Renal pelvis (tissue), 12 donors: ENCODE results near the gene INAFM1. TPM values are rescaled to one million over a fixed set of nuclear protein-coding genes. Genes with fewer than 3 reads are reported as not detected.

ENCODE experiments used
- DNase-seq: peaks from one replicate; pipeline ENCODE4 v3.0.0-alpha.2; 2013
- long read RNA-seq, 16 experiments: transcript quantifications; one replicate each; lab custom pipeline, GENCODE V29; 2026
- polyA plus RNA-seq, 3 donors: library from polyadenylated mRNA; unstranded; fragments of 120-200 nt; gene quantifications; one replicate each; pipeline ENCODE4 v1.2.1, GENCODE V29; 2013; ENCODE audit not compliant: insufficient read length in 3 of 3

The INAFM1 gene
- polyA plus RNA-seq: 10 to 100 TPM in 2 of 3 donors, 1 to 10 TPM in 1; 8.4 to 12.4 (median 11.1) TPM
- long read RNA-seq, donor 1, transcript INAFM1-201 (1 exons, 1,255 nt): major isoform, 8 of 8 reads
- long read RNA-seq, donor 1, partial matches to known transcripts: 0 of 8 reads
- long read RNA-seq, donor 1, other reads (novel, unspliced or antisense): 0 of 8 reads
- long read RNA-seq, donor 2, transcript INAFM1-201 (1 exons, 1,255 nt): major isoform, 11 of 11 reads
- long read RNA-seq, donor 2, partial matches to known transcripts: 0 of 11 reads
- long read RNA-seq, donor 2, other reads (novel, unspliced or antisense): 0 of 11 reads
- long read RNA-seq, donor 3, transcript INAFM1-201 (1 exons, 1,255 nt): major isoform, 9 of 9 reads
- long read RNA-seq, donor 3, partial matches to known transcripts: 0 of 9 reads
- long read RNA-seq, donor 3, other reads (novel, unspliced or antisense): 0 of 9 reads
- long read RNA-seq, donor 4, transcript INAFM1-201 (1 exons, 1,255 nt): major isoform, 7 of 7 reads
- long read RNA-seq, donor 4, partial matches to known transcripts: 0 of 7 reads
- long read RNA-seq, donor 4, other reads (novel, unspliced or antisense): 0 of 7 reads
- long read RNA-seq, donor 5, transcript INAFM1-201 (1 exons, 1,255 nt): major isoform, 8 of 8 reads
- long read RNA-seq, donor 5, partial matches to known transcripts: 0 of 8 reads
- long read RNA-seq, donor 5, other reads (novel, unspliced or antisense): 0 of 8 reads
- long read RNA-seq, donor 6, transcript INAFM1-201 (1 exons, 1,255 nt): major isoform, 11 of 11 reads
- long read RNA-seq, donor 6, partial matches to known transcripts: 0 of 11 reads
- long read RNA-seq, donor 6, other reads (novel, unspliced or antisense): 0 of 11 reads
- long read RNA-seq, donor 7, transcript INAFM1-201 (1 exons, 1,255 nt): major isoform, 11 of 11 reads
- long read RNA-seq, donor 7, partial matches to known transcripts: 0 of 11 reads
- long read RNA-seq, donor 7, other reads (novel, unspliced or antisense): 0 of 11 reads
- long read RNA-seq, donor 8, transcript INAFM1-201 (1 exons, 1,255 nt): major isoform, 7 of 7 reads
- long read RNA-seq, donor 8, partial matches to known transcripts: 0 of 7 reads
- long read RNA-seq, donor 8, other reads (novel, unspliced or antisense): 0 of 7 reads
- long read RNA-seq, donor 9, transcript INAFM1-201 (1 exons, 1,255 nt): major isoform, 11 of 11 reads
- long read RNA-seq, donor 9, partial matches to known transcripts: 0 of 11 reads
- long read RNA-seq, donor 9, other reads (novel, unspliced or antisense): 0 of 11 reads
- long read RNA-seq, donor 10, transcript INAFM1-201 (1 exons, 1,255 nt): major isoform, 8 of 8 reads
- long read RNA-seq, donor 10, partial matches to known transcripts: 0 of 8 reads
- long read RNA-seq, donor 10, other reads (novel, unspliced or antisense): 0 of 8 reads
- long read RNA-seq, donor 11, transcript INAFM1-201 (1 exons, 1,255 nt): major isoform, 7 of 7 reads
- long read RNA-seq, donor 11, partial matches to known transcripts: 0 of 7 reads
- long read RNA-seq, donor 11, other reads (novel, unspliced or antisense): 0 of 7 reads
- long read RNA-seq, donor 12, transcript INAFM1-201 (1 exons, 1,255 nt): major isoform, 16 of 16 reads
- long read RNA-seq, donor 12, partial matches to known transcripts: 0 of 16 reads
- long read RNA-seq, donor 12, other reads (novel, unspliced or antisense): 0 of 16 reads
- long read RNA-seq, donor 13, transcript INAFM1-201 (1 exons, 1,255 nt): major isoform, 8 of 8 reads
- long read RNA-seq, donor 13, partial matches to known transcripts: 0 of 8 reads
- long read RNA-seq, donor 13, other reads (novel, unspliced or antisense): 0 of 8 reads
- long read RNA-seq, donor 14: 0 reads
- long read RNA-seq, donor 15, transcript INAFM1-201 (1 exons, 1,255 nt): major isoform, 18 of 18 reads
- long read RNA-seq, donor 15, partial matches to known transcripts: 0 of 18 reads
- long read RNA-seq, donor 15, other reads (novel, unspliced or antisense): 0 of 18 reads
- long read RNA-seq, donor 16, transcript INAFM1-201 (1 exons, 1,255 nt): major isoform, 12 of 12 reads
- long read RNA-seq, donor 16, partial matches to known transcripts: 0 of 12 reads
- long read RNA-seq, donor 16, other reads (novel, unspliced or antisense): 0 of 12 reads

DNA sequence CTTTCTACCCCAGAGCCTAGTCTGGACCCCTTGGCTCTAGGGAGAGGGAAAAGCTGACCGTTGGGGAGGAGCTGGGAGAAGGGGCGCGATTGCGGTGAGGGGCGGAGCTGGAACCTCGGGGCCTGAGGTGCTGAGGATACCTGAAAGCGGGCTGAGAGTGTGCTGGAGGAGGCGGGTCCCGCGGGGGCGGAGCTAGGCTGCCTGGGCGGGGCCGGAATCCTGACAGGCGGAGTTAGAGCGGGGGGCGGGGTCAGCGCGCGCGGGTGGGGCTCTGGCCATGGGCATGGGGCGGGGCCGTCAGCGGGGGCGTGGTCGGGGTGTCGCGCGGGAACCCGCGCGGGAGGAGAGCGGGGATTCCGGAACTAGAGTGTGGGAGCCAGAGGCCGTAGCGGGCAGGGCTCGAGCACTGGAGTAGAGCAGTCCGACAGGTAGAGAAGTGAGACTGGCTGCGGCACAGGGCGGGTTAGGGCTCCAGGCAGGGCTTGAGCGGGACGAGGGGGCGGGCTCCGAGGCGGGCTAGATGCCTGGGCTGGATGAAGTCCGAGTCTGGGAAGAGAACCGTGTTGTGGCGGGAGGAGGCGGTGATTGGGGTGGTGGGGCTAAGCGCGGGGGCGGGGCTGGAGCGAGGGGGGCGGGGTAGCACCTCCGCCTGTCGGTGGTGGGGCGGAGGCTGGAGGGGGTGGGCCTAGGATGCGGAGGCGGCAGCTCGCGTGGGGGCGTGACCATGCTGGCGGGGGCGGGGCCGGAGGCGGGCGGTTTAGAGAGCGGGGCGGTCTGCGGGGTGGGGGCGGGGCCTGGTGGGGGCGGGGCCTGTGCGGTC lies at the start of gene INAFM1:
Gene INAFM1, plus strand, starts transcription at position 815 of the 820 bp plus-strand sequence. CDS start 35 bp downstream, outside the sequence.
- peak; percentile 93 for DNase-seq

DNA sequence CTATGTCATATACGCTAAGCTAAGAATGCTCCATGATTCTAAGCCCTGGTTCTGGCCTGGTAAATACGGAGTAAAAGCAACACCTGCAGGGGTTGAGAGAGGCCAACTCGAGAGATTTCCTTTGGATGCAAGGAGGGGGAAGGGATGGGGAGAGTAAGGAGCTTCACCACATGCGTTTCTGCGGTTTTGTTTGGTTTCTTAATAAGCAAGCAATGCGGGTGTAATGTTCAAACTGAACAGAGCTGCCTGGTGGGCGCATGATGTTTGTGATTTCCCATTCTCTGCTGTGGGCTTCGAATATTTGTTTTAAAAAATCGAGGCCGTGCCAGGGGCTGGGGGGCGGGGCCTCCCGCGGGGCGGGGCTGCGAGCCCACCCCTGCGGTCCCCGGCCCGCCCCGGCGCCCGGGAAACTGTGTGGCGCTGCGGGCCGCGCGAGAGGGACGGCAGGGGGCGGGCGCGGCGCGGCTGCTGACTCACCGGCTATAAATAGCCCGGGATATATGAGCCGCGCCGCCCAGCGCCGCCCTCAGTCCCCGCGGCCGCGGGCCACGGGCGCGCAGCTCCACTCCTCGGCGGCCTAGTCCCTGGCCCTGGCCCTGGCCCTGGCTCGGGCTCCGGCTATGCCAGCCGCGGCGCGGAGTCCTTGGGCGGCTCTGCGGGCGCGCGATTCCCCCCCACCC lies 48.8 kb upstream of the INAFM1 start:
- DNase-seq: peak; percentile 93

DNA sequence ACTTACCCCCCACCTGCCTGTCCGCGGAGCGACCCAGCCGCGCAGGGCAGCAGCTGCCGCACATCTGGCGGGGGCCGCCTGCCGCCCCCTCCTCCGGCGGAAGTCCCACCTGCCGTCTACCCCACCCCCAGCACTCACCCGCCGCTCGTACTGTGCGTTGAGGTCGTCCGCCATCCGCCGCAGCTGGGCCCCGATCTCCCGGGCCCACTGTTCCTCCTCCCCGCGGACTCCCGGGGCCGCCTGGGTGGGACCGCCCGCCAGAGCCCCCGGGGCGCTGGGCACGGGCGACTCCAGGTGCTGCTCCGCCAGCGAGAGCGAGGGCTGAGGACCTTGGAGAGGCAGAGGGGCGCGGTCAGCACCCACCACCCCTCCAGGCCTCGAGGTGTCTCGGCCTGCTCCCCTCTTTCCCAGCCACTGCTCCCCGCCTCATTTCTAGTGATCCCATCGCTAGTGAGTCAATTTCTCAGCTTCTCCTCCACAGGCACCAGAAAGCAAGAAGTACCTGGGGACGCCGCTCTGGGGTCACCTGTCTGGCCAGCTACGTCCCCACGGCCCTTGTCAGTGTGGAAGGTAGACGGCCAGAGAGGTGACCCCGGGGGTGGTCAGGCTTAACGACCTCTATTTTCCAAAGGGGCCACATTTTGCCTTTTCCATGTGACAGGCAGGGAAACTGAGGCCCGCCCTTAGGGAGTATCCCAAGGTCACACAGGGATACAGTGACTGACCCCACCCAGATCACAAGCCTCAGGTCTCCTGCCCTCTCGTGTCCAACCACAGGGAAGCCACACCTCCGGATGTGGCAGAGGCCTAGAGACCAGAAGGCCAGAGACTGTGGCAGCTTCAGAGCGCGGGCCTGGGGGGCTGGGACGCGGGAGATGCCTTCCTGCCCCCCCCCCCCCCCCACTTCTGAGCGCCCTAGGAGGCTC lies 48.0 kb upstream of the INAFM1 start:
- no peak for DNase-seq

DNA sequence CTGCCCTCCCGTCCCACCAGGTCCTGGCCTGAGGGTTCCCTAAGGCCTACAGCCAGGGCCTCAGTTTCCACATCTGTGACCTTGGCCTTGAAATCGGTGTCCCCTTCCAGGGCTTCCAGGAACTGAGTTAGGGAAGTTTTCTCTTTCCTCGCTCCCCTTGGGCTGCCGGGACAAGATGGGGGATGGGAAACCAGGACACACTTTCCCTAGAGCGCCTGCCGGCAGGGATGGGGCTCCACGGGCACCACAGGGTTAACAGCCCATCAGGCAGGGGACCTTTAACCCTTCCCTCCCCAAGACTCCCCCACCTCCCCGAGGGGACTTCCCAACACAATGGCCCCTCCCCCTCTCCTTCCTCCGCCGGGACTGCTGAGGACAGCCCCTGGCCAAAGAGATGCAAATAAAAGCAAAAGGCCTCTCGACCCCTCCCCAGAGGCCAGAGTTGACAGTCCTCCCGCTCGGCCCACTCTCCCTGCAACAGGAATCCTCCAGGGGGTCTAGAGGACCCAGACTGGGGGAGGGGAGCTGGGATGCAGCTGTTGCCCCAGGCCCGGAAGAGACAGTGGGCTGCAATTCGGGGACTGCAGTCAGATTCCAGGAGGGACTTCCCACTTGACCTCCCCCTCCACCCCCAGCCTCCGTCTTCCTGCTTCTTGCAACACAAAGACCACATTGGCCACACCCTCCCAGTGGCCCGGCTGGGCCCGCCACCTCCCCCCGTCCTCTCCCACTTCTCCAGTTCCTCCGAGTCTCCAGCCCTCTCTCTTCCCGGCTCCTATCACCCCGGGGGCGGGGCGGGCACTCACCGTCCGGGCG lies 47.1 kb upstream of the INAFM1 start:
- DNase-seq: no peak

- no peak for DNase-seq
Measured at GRCh38 chr19:47228168-47228936, 46.3 kb upstream of the INAFM1 start.

DNA sequence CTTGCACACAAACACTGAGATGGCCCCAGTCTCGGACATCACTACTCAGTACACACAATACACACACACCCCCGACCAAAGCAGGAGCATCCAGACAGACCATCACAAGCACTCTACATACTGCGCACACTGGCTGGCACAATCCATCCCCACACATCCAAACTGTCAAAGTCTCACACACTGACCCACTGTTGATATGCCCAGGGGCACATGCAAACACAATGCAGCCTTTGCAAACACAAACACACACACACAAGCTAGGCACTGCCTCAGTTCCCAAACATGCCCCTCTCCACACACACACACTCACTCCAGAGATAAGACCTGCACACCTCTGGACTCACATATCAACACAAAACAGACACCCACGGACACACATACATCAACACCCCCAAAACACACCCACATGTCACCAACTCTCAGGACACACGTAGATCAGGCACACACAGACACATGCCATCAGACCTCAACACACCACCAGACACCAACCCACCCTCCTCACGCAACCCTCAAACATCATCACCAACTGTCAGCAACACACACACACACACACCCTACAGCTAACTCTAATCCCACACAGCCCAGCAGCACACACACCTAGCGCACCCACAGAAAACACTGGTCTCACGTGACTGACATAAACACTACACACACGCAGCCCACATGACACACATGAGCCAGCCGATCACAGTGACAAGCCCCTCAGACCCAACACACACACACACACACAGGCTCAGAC lies 45.6 kb upstream of the INAFM1 start:
- no peak for DNase-seq

- no peak for DNase-seq
Measured at GRCh38 chr19:47229676-47230053, 45.0 kb upstream of the INAFM1 start.

GRCh38 chr19:47230054-47230920 lies 44.4 kb upstream of the INAFM1 start:
- DNase-seq: no peak

- DNase-seq: no peak
Measured at GRCh38 chr19:47230921-47231214, 43.8 kb upstream of the INAFM1 start, which contains the start of gene BBC3. Gene BBC3, minus strand, starts transcription at chr19:47231199. Its CDS starts 2,768 bp downstream, at chr19:47228431.

DNA sequence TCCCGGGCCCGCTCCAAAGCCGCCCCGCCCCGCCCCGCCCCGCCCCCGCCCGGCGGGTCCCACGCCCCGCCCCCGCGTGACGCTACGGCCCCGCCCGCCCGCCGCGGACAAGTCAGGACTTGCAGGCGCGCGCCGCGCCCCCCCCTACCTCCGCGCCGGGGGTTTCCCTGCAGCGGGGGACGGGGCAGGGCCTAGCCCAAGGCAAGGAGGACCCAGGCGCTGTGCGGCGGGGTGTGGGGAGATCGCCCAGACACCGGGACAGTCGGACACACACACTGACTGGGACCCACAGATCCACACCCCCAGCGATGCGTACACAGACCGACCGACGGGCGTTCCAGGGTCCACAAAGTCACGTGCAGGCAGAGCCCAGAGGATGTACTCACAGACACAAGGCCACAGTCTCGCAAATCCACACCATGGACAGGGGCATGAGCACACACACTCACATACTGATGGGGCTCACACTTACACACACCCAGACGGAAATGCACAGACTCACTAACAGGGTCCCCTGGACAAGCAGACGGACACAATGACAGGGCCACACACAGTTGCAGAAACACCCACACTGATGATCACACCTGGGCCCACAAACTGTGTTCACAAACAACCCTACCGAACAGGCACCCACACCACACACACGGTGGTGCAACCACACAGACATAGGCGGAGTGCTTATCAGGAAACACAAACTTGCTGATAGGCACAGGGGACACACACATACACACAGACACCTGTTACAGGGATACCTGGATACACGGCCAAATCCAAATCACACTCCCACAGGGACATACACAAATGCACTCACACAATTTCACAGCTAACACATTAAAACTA lies 43.2 kb upstream of the INAFM1 start:
- no peak for DNase-seq

DNA sequence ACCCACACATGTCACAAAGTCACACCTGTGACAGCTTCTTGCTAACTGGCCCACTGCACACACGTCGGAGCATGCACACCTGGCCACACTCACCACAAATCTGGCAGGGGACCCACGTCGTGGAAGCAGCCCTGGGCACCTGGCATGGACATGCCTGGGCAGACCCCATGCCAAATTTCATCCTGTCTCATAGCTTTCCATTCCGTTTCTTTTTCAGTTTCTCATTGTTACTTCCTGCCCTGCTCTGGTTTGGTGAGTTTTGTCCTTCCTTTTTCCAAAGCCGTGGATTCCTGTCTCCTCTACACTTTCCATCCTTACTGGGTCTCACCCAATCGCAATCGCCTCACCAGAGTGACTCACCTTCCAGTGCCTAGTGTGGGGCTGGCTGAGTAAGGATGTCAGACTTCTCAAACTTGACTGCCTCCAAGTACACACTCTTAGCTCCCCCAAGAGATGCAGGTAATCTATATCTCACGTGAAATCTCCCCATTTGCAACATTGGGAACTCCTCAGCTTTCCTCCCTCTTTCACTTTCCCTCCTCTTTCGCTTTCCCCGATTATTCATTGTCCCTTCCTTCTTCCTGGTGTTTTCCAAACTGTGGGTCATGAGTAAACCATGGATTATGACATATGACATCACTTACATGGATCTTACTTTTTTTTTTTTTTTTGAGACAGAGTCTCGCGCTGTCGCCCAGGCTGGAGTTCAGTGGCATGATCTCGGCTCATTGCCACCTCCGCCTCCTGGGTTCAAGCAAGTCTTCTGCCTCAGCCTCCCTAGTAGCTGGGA lies 42.1 kb upstream of the INAFM1 start:
- DNase-seq: no peak

DNA sequence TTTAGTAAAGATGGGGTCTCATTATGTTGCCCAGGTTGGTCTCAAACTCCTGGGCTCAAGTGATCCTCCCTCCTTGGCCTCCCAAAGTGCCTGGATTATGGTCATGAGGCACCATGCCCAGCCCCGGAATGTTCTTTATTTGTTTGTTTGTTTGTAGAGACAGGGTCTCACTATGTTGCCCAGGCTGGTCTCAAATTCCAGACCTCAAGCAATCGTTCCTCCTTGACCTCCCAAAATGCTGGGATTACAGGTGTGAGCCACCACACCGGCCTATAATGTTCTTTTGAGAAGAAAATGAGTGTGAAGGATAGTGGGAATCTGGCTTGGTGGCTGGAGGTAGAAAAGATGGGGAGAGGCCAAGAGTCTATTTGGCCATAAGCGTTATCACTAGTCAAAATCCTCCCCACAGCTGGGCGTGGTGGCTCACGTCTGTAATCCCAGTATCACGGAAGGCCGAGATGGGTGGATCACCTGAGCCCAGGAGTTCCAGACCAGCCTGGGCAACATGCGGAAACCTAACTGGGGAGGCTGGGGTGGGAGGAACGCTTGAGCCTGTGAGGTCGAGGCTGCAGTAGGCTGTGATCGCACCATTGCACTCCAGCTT lies 38.5 kb upstream of the INAFM1 start:
- no peak for DNase-seq
